Transverse colon (tissue), 4 donors: ENCODE measurements around the gene HIGD2A. TPM values are rescaled to one million over a fixed set of nuclear protein-coding genes. Genes with fewer than 3 reads are reported as not detected.

Source experiments
- DNase-seq: peaks from one replicate; pipeline ENCODE4 v3.0.0-alpha.2; 2019
- H3K27ac ChIP-seq, 4 donors: fragments of 200-600 bp; sonication (generic); 2 replicates each; pipeline ENCODE4 v1.5.1; 2016 to 2018; ENCODE audit warnings: inconsistent platforms in 4 of 4
- H3K27me3 ChIP-seq: fragments of 200-600 bp; sonication (generic); 2 replicates; pipeline ENCODE4 v1.5.1; 2017; ENCODE audit warnings: inconsistent platforms
- H3K36me3 ChIP-seq, 4 donors: fragments of 200-600 bp; sonication (generic); 2 replicates each; pipeline ENCODE4 v1.5.1; 2017 to 2019; ENCODE audit warnings: inconsistent platforms in 4 of 4
- H3K4me1 ChIP-seq, 4 donors: fragments of 200-600 bp; sonication (generic); 2 replicates each; pipeline ENCODE4 v1.5.1; 2017 to 2020; ENCODE audit warnings: inconsistent platforms in 4 of 4
- H3K4me3 ChIP-seq, 4 donors: fragments of 200-600 bp; sonication (generic); 1 replicate in 1 of 4; 2 replicates in 3 of 4; pipeline versions ENCODE4 v1.5.1 to v1.6.1; 2017 to 2019; ENCODE audit warnings: inconsistent platforms in 4 of 4
- H3K9me3 ChIP-seq, 2 donors: fragments of 200-600 bp; sonication (generic); 2 replicates each; pipeline ENCODE4 v1.5.1; 2017 to 2019; ENCODE audit warnings: inconsistent platforms in 2 of 2
- EP300 ChIP-seq: sonication (generic); formaldehyde crosslinking; IDR thresholded peaks from one replicate; pipeline ENCODE4 v1.6.1; 2017; ENCODE audit warnings: antibody characterized with exemption, low read depth
- POLR2A ChIP-seq: fragments of 450-650 bp; IDR thresholded peaks from one replicate; pipeline ENCODE4 v1.6.1; 2016; ENCODE audit warnings: antibody characterized with exemption, mild to moderate bottlenecking, moderate library complexity
- POLR2AphosphoS5 ChIP-seq, 3 donors: sonication (generic); formaldehyde crosslinking; IDR thresholded peaks; one replicate each; pipeline ENCODE4 v1.6.1; 2016; ENCODE audit warnings: antibody characterized with exemption in 3 of 3
- WGBS, 2 donors: methylation state at CpG; one replicate each; pipeline ENCODE4 v1.1.5; 2018; ENCODE audit warnings: low coverage in 1 of 2; 5-methylcytosine and 5-hydroxymethylcytosine counted together
- in situ Hi-C, 4 donors: fragments of 200-750 bp; cut with MboI; loops; one replicate each; pipeline versions ENCODE4 v1.15.0 to v1.15.1; 2017; ENCODE audit warnings: low sequenced_read_pairs in 3 of 4, low pct_ligation_motif_present in 1 of 4, low pct_unique_long_range_greater_than_20kb in 1 of 4
- intact Hi-C: fragments of 100-400 bp; cut with DNase I; formaldehyde crosslinking; loops from one replicate; pipeline ENCODE4 v1.15.1; 2023; ENCODE audit warnings: low total_unique reads
- total RNA-seq, 4 donors: library from RNA; depleted of rRNA; stranded (reverse); fragments of >200 nt; gene quantifications; one replicate each; pipeline ENCODE4 v1.1.0, GENCODE V29; 2016
- TF ChIP-seq, protein P1 (sequence below), 5 experiments: fragments of 200-600 bp in 3 of 5; fragments of 450-650 bp in 2 of 5; sonication (generic) in 3 of 5; IDR thresholded peaks; 1 replicate in 2 of 5; 2 replicates in 3 of 5; pipeline ENCODE4 v1.5.1; 2016 to 2017; ENCODE audit warnings: antibody characterized with exemption in 5 of 5, inconsistent platforms in 3 of 5, mild to moderate bottlenecking in 2 of 5, moderate library complexity in 1 of 5

Gene HIGD2A
- total RNA-seq, 4 donors from 2014 or later, result 158 to 320 (median 207) TPM

DNA sequence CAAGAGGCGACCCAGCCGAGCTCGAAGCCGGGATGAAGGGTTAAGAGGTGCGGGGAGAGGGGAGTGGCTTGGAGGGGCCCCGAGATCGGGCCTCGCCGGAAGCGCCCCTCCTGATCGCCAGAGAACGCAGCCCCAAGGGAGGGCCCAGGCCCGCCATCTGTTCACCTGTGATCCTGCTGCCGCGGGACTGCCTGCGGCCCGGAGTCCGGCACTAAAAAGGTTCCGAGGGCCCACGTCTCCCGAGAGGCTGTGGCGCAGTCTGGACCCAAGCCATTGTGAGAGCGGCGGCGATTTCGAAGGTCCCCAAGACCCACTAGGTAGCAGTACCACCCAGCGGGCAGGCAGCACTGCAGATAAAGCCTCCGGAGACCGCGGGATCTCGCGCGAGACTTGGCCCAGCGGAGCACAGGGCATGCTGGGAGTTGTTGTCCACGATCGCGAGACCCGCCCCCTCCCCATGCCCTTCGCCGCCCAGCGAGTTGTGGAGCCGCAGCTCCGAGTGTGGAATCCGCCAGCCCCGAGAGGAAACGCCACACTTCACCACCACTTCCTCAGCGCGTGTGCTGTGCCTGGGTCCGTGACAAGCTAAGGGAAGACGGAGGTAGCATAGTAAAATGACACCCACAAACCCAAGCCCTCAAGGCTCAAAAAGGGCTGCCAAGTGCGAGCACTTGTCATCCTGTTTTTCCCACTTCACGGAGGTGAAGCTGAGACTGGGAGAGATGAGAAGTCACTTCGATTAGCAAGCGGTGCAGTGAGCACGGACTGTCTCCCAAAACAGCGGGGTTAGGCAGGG, 26.9 kb upstream of the HIGD2A start, which contains the start of gene KIAA1191:
Gene KIAA1191 (minus strand): TSS at position 328 of the 796 bp plus-strand sequence. CDS start 2,256 bp downstream, outside the sequence.
- TF ChIP-seq, protein P1, sequence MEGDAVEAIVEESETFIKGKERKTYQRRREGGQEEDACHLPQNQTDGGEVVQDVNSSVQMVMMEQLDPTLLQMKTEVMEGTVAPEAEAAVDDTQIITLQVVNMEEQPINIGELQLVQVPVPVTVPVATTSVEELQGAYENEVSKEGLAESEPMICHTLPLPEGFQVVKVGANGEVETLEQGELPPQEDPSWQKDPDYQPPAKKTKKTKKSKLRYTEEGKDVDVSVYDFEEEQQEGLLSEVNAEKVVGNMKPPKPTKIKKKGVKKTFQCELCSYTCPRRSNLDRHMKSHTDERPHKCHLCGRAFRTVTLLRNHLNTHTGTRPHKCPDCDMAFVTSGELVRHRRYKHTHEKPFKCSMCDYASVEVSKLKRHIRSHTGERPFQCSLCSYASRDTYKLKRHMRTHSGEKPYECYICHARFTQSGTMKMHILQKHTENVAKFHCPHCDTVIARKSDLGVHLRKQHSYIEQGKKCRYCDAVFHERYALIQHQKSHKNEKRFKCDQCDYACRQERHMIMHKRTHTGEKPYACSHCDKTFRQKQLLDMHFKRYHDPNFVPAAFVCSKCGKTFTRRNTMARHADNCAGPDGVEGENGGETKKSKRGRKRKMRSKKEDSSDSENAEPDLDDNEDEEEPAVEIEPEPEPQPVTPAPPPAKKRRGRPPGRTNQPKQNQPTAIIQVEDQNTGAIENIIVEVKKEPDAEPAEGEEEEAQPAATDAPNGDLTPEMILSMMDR (IDR thresholded peaks at IDR 0.05), result peak in 2 of 5 experiments; percentile 6 to 25
- peak; percentile 89 for TF ChIP-seq POLR2A
- peak; percentile 96 to 97 (median 97) for TF ChIP-seq POLR2AphosphoS5 (IDR thresholded peaks at IDR 0.05)
- TF ChIP-seq EP300, result no peak
- Histone ChIP-seq H3K36me3 (peaks cover 0 to 9% (median 3%) of the 10 kb centered on the region in 4 donors), H3K27ac (peak within 1 kb of the TSS; percentile 82 to 88 (median 86)), H3K27me3 (peaks cover 16% of the 10 kb centered on the region), H3K9me3 (no peaks in the 10 kb centered on the region), H3K4me1 (peaks cover 0 to 34% (median 21%) of the 10 kb centered on the region in 4 donors), H3K4me3 (peak within 1 kb of the TSS; percentile 75 to 96 (median 84))
- WGBS, 2 donors, result 2% methylated on average over 51 of the region's 56 CpGs; no CpG with 5 or more reads in 1 of the 2 donors
- in situ Hi-C loops (no loop called here), intact Hi-C loops (no loop called here)
- peak; percentile 96 for DNase-seq

DNA sequence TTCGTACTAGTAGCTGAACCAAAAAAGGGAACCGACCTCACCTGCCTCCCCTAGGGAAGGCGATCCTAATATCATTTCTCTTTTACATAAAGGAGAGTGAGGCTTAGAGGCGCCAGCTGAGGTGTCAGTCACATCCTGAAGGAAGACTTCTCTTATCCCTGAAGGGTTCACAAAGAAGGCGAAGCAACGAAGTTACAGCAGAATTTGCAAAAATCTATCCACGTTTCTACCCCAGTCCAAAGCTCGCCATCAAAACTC, 26.4 kb upstream of the HIGD2A start:
- no peak for DNase-seq
- TF ChIP-seq POLR2A (no peak), EP300 (no peak), POLR2AphosphoS5 (IDR thresholded peaks at IDR 0.05) (no peak)
- TF ChIP-seq, protein P1 (IDR thresholded peaks at IDR 0.05), result no peak
- H3K36me3 ChIP-seq, result peaks cover 0 to 3% (median 0%) of the 10 kb centered on the region in 4 donors
- H3K4me3 ChIP-seq, result peak overlapping the region; percentile 6 to 96 (median 82)
- H3K27me3 ChIP-seq, result peaks cover 16% of the 10 kb centered on the region
- 60 to 62% methylated on average over 1 to 8 of the region's 8 CpGs for WGBS, 2 donors
- intact Hi-C loops (no loop called here), in situ Hi-C loops (no loop called here)
- peaks cover 0 to 34% (median 21%) of the 10 kb centered on the region in 4 donors for H3K4me1 ChIP-seq
- H3K9me3 ChIP-seq, result no peaks in the 10 kb centered on the region
- peak overlapping the region; percentile 82 to 88 (median 86) for H3K27ac ChIP-seq

DNA sequence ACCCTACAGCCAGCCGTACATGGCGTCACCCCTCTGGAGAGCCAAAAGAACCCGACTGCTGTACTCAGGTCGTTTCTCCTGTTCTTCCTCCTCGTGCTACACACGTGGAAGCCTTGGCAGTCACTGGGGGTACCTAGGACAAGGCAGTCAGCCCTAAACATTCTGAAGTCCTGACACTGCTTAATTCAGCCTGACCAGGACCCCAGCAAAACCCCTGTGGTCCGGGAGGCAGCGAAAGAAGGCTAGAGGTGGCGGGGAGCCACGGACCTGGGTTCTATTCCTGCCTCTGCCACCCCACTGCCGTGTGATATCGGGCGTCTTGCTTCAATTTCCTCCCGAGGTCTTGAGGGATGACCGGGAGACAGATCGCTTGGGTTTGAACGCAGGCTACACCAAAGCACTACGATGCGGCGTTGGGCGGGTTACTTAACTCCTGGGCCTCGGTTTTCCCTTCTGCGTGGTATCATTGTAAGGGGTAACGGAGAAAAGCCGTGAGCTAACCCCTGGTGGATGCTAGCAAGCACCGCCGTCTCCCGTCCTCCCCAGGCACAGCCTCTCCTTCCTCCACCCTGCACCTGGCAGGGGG, 23.7 kb upstream of the HIGD2A start:
- Histone ChIP-seq H3K36me3 (no peaks in the 10 kb centered on the region), H3K9me3 (no peaks in the 10 kb centered on the region), H3K4me1 (peaks cover 0 to 26% (median 21%) of the 10 kb centered on the region in 4 donors), H3K27me3 (peaks cover 16% of the 10 kb centered on the region), H3K4me3 (peak overlapping the region; percentile 56 to 81 (median 65)), H3K27ac (peak overlapping the region; percentile 56 to 85 (median 78))
- 34% methylated on average over 23 of the region's 28 CpGs; no CpG with 5 or more reads in 1 of the 2 donors for WGBS, 2 donors
- no peak for DNase-seq
- intact Hi-C loops (no loop called here), in situ Hi-C loops (no loop called here)
- no peak for TF ChIP-seq POLR2AphosphoS5 (IDR thresholded peaks at IDR 0.05)
- TF ChIP-seq, protein P1 (IDR thresholded peaks at IDR 0.05), result peak in 1 of 5 experiments; percentile 8
